GM21825 (cell line): ENCODE data around the gene WNT16.

Source experiments
- ATAC-seq: cut with Tn5 transposase; IDR thresholded peaks from one replicate; pipeline ENCODE4 v1.9.1; 2021; ENCODE audit warnings: mild to moderate bottlenecking, moderate library complexity; ENCODE audit not compliant: unreplicated experiment

WNT16 gene

GRCh38 chr7:121342631-121343030, 13.8 kb downstream of the WNT16 start:
- no peak for ATAC-seq

- no peak for ATAC-seq
Measured at GRCh38 chr7:121343302-121343701, 14.5 kb downstream of the WNT16 start.

GRCh38 chr7:121344093-121344492, 15.3 kb downstream of the WNT16 start:
- ATAC-seq = no peak

GRCh38 chr7:121344497-121344896, 15.7 kb downstream of the WNT16 start:
- ATAC-seq = no peak

GRCh38 chr7:121351682-121352081, 22.9 kb downstream of the WNT16 start:
- ATAC-seq = no peak

- ATAC-seq = no peak
Measured at GRCh38 chr7:121352323-121352722, 23.5 kb downstream of the WNT16 start.

- no peak for ATAC-seq
Measured at GRCh38 chr7:121355574-121355973, 26.8 kb downstream of the WNT16 start.

- no peak for ATAC-seq
Measured at GRCh38 chr7:121360564-121360963, 31.8 kb downstream of the WNT16 start.

- no peak for ATAC-seq
Measured at GRCh38 chr7:121366852-121367431, 38.1 kb downstream of the WNT16 start.

- peak; percentile 49 for ATAC-seq
Measured at GRCh38 chr7:121369462-121369861, 40.7 kb downstream of the WNT16 start.

- ATAC-seq = no peak
Measured at GRCh38 chr7:121371367-121371766, 42.6 kb downstream of the WNT16 start.

GRCh38 chr7:121371883-121372282, 43.1 kb downstream of the WNT16 start:
- no peak for ATAC-seq

- peak; percentile 78 for ATAC-seq
Measured at GRCh38 chr7:121372376-121373010, 43.7 kb downstream of the WNT16 start.

GRCh38 chr7:121373177-121373576, 44.4 kb downstream of the WNT16 start:
- ATAC-seq = no peak

GRCh38 chr7:121376979-121377378, 48.2 kb downstream of the WNT16 start:
- no peak for ATAC-seq

- ATAC-seq = no peak
Measured at GRCh38 chr7:121379930-121380329, 51.1 kb downstream of the WNT16 start.

- ATAC-seq = no peak
Measured at GRCh38 chr7:121382473-121382872, 53.7 kb downstream of the WNT16 start.

GRCh38 chr7:121383235-121383910, 54.6 kb downstream of the WNT16 start:
- no peak for ATAC-seq

- no peak for ATAC-seq
Measured at GRCh38 chr7:121384265-121384664, 55.5 kb downstream of the WNT16 start.

GRCh38 chr7:121385056-121385799, 56.4 kb downstream of the WNT16 start:
- no peak for ATAC-seq

GRCh38 chr7:121385800-121386179, 57.0 kb downstream of the WNT16 start:
- peak; percentile 96 for ATAC-seq

- ATAC-seq = no peak
Measured at GRCh38 chr7:121388950-121389349, 60.1 kb downstream of the WNT16 start.
